ENCODE data around the gene GPC1.

The GPC1 gene

DNA sequence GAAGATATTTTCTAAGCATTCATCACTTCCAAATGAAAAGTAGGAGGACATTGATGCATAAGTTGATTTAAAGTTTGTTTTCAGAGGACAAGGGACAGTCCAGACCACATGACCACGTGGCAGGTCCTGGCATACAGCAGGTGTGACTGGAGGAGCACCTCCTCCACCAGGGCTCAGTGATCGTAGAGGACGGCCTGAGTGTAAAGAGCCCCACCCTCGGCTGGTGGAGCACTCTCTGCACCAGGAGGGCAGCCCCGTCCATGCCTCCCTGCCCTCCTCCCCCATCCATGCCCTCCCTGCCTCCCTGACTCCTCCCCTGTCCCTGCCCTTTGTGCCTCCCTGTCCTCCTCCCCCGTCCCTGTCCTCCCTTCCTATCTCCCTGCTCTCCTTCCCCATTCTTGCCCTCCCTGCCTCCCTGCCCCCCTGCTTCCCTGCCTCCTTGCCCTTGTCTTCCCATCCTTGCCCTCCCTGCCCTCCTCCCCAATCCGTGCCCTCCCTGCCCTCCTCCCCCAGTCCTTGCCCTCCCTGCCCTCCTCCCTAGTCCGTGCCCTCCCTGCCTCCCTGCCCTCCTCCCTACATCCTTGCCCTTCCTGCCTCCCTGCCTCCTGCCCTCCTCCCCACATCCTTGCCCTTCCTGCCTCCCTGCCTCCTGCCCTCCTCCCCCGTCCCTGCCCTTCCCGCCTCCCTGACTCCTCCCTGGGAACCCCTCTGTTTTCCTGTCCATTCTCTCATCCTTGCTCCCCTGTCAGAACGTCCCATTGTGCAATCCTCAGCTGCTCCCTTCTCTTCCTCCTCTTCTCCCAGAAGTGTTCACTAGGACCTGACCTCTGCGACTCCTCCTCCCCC lies 74.4 kb downstream of the GPC1 start:
- no peak for DNase-seq

DNA sequence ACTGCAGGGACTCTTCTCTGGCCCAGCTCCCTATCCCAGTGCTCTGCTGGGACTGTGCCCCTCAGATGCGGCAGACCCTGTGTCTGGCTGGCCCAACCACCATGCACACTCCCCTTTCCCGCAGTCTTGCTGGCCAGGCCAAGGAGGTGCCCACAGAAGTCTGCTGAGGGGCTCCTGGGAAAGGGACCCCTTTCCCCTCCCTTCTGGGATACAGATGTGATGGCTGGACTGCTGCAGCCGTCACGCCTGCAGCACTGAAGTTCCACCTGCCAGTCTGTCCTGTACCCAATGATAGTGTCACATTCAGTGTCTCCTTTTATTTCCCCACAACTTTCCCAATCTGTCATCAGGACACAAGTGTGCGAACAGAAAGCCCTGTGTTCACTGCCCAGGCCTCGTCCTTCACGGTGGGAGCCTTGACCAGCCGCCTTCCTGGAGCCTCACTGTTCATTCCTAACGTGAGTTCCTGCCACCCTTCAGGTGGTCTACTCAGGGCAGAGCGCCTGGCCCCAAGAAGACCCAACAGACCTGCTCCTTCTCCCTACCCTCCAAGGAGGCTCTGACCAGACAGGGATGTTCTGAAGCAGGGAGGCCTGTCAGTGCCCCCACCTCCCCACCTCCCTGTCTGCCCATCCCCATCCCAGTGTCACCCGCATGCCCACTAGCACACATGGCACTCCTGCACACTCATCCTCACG lies 75.2 kb downstream of the GPC1 start:
- DNase-seq = no peak

DNA sequence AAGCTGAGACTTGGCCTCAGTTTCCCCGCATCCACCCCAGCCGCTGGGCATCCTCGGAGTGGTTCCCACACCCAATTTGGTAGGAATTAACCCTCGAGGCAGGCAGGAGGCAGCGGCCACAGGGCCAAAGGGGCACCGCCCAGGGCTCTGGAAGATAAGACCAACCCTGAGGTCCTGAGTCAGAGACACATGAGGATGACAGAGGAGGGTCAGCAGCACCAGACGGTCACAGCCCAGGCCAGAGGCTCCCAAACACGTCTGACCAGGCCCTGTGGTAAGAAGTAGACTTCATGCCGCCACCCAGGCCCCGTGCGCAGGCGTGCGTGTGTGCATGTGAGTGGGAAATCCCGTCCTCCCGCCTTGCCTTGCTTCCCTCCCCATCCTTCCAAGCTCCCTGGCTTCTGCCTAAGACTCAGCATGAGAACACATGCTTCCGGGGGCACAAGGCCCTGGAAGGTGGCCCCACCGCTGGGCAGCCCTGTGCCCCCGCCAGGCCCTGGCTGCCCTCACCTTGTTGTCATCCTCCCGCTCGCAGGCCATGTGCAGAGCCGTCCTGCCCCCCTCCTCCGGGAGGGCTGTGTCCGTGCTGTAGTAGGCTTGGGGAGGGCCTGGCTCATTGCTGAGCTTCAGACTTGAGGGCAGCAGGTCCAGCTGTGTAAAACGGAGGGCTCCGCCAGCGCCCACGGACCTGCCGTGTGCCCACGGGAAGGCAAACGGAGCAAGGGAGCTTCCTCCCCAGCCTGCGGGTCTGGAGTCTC lies 76.1 kb downstream of the GPC1 start:
- no peak for DNase-seq

DNA sequence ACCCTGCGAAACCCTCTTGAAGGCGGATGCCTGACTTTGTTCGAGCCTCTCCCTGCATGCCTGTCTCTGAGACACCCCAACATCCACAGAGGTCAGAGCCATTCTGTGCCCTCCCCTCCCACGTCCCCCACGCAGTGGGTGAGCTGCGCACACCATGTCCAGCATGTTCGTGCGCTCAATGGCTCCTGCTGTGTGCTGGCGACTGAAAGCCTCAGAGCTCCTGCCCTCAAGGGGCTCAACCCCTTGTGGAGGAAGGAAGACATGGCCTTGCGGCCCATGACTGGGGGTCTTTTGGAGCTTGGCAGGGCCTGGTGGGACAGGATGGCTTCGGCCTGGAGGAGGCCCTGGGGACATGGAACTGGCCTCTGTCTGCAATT lies 76.6 kb downstream of the GPC1 start:
- DNase-seq = no peak

DNA sequence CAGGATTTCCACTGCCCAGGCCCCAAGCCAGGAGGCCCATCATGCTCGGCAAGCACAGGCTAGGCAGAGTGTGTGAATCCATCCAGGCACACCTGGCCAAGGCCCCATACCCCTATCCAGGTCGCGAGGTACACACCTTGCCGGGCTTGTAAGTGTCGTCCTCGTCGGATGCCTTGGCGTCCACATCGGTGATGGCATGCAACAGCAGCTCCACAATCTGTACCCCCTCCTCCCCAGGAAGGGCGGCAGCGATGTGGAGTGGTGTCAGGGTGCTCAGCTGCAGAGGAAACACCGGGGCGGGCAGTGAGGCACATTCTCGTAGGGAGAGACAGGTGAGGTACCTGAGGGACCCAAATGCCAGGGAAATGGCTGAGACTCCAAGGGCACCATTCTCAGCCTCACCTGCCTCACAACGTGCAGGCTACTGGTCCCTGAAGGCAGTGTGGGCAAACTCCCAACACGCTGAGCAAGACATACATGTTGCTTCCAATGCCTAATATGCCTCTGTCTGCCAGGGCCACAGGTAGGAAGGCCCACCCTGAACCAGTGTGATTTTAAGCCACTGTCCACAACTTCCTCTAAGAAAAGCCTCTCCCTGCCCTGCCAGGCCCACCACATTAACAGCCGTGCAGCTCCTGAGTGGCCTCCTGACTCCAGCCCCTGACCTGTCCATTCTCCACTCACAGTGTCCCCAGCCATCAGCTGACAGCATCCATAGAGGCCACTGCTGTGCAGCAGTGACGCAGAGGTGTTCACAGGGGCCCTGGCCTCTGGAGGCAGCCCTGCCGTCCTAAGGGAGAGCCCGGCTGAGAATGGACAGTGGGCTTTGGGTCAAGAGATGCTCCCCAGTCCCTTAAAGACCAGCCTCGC lies 77.4 kb downstream of the GPC1 start:
- DNase-seq = no peak

DNA sequence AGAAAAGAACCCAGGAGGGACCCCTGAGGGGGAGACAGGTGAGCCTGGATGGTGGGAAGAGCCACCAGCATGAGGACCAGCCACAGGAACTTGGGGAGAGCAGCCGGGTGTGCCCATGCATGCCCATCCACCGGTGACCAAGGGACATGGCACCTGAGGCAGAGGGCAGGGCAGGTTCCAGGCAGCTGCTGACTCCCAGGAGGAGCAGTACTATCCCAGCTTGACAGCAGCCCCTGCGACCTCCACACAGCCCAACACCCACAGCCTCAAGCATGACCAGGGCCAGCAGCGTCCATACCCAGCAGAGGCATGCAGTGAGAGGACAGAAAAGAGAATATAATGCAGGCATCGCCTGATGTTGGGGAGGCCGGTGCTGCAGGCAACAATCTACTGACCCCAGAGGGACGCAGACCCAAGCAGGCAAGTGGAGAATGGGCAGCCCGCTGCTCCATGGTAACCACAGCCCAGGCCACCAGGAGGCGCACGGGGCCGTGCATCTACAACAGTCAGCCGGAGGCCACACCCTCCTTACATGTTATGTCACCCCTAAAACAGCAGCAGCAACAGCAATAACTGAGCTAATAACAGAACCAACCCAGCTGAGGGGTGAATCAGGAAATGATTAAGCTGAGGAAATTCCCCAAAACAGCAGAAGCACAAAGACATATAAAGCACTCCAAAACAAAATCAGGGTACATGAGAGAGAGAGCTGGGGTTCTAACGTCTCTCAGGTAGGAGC lies 78.3 kb downstream of the GPC1 start:
- peak in 39 of 56 donors; percentile 4 to 72 (median 26) for DNase-seq

DNA sequence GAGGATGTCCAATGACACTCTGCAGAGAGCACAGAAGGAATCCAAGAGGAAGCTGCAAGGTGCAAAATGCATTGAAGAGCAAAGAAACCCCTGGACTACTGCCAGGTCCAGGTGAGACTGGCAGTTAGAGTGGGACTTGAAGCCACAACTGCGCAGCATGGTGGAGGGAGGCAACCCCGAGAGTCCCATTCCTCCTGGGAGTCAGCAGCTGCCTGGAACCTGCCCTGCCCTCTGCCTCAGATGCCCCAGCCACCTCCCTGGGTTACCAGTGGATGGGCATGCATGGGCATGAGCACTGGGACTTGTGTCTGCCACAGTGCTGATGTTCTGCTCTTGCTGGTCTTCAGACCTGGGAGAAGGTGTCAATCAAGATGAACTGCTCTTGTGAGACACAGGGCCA lies 79.2 kb downstream of the GPC1 start:
- DNase-seq = no peak

DNA sequence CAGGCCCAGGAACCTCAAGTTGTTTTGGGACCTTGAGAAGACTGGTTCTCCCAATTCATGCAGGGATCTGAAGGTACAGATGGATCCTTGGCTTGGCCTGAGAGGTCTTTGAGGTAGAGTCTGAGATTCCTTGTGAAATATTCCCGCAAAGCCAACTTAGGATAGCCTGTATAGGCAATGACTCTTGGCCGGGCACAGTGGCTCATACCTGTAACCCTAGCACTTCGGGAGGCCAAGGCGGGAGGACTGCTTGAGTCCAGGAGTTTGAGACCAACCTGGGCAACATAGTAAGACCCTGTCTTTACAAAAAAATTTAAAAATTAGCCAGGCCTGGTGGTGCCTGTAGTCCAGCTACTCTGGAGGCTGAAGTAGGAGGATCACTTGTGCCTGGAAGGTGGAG lies 81.9 kb downstream of the GPC1 start:
- no peak for DNase-seq

All from nucleus accumbens (tissue), 56 donors.